ENCODE data around the gene PAPPA2.

Gene PAPPA2

GRCh38 chr1:176529395-176530090 is 66.6 kb downstream of the PAPPA2 start:
- DNase-seq (ENCODE audit: extremely low read depth, low read depth), result no peak
- no peak for TF ChIP-seq CTCF (IDR thresholded peaks at IDR 0.05; ENCODE audit: low read depth, low read length)

GRCh38 chr1:176531036-176531435 is 68.1 kb downstream of the PAPPA2 start:
- no peak for DNase-seq (ENCODE audit: extremely low read depth, low read depth)
- no peak for TF ChIP-seq CTCF (IDR thresholded peaks at IDR 0.05; ENCODE audit: low read depth, low read length)

GRCh38 chr1:176531921-176532897 is 69.2 kb downstream of the PAPPA2 start:
- DNase-seq (ENCODE audit: extremely low read depth, low read depth), result no peak
- no peak for TF ChIP-seq CTCF (IDR thresholded peaks at IDR 0.05; ENCODE audit: low read depth, low read length)

- TF ChIP-seq CTCF (IDR thresholded peaks at IDR 0.05; ENCODE audit: low read depth, low read length), result no peak
- no peak for DNase-seq (ENCODE audit: extremely low read depth, low read depth)
These were observed 70.0 kb downstream of the PAPPA2 start for GRCh38 chr1:176533020-176533419.

GRCh38 chr1:176536588-176536987 is 73.6 kb downstream of the PAPPA2 start:
- DNase-seq (ENCODE audit: extremely low read depth, low read depth), result no peak
- TF ChIP-seq CTCF (IDR thresholded peaks at IDR 0.05; ENCODE audit: low read depth, low read length), result no peak

GRCh38 chr1:176539018-176539417 is 76.0 kb downstream of the PAPPA2 start:
- TF ChIP-seq CTCF (IDR thresholded peaks at IDR 0.05; ENCODE audit: low read depth, low read length), result no peak
- no peak for DNase-seq (ENCODE audit: extremely low read depth, low read depth)

GRCh38 chr1:176540428-176540827 is 77.5 kb downstream of the PAPPA2 start:
- no peak for TF ChIP-seq CTCF (IDR thresholded peaks at IDR 0.05; ENCODE audit: low read depth, low read length)
- DNase-seq (ENCODE audit: extremely low read depth, low read depth), result no peak

Measured in AG09319 (cell line).